NCI-H1105 treated with DMSO at 0.1 percent for 48 hours (cell line): ENCODE results near the gene AP1S3.

ENCODE experiments used
- DNase-seq: peaks from one replicate; lab custom pipeline; 2025; lab: John Stamatoyannopoulos, UW

Gene AP1S3

GRCh38 chr2:223722226-223722625 is 115.2 kb downstream of the AP1S3 start:
- DNase-seq = no peak

DNA sequence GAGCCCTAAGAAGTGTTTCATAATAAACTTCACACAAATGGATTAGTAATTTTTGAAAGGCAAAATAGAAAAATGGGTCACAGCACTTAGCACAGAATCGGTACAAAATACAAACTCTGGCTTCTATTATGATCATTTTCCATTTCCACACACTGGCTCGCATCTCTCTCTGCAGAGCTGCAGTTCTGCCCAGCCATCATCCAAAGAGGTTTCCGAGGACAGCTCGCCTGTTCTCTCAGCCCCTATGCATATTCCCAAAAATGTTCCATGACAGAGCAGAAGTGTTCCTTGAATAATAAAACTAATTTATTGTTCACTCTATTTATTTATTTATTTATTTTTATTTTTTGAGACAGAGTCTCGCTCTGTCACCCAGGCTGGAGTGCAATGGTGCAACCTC is 115.6 kb downstream of the AP1S3 start:
- no peak for DNase-seq

DNA sequence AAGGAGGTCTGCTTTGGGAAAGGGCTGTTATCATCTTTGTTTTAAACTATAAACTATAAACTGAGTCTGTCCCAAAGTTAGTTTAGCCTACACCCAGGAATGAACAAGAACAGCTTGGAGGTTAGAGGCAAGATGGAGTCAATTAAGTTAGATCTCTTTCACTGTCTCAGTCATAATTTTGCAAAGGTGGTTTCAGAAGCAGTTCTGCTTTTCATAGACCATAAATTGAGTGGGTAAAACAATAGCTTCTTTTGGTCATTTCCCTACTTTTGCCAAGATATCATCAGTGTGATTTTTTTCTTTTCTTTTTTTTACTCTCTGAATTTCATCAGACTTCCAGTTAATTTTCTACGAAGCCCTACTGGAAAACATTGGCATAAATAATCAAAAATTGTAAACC is 117.0 kb downstream of the AP1S3 start:
- DNase-seq = no peak

DNA sequence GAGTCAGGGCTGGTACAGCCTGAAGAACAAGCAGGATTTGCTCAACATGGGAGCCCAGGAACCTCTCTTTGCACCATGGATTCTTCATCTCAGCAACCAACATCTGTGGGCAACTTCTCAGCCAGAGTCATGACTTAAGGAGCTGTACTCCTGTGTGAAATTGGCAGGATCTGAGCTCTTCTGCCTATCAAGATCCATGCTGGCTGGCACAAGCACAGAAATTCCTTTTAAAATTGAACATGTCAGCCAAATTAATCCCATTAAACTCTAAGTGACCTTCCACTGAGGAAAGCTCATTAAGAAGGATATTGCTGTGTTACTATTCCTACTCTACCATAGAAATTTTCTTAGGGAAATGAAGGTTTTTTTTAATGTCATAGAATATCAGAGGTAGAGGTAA is 124.7 kb downstream of the AP1S3 start:
- DNase-seq = no peak

GRCh38 chr2:223711596-223712326 is 125.6 kb downstream of the AP1S3 start:
- no peak for DNase-seq
